GM12864 (cell line): ENCODE data around the gene KCNK3.

Source experiments
- DNase-seq: peaks from one replicate; pipeline ENCODE4 v3.0.0-alpha.2; 2011; ENCODE audit warnings: low read depth
- H3K4me3 ChIP-seq: 2 replicates; pipeline ENCODE4 v1.5.1; 2011; ENCODE audit warnings: mild to moderate bottlenecking, low read depth, low read length, control low read depth
- CTCF ChIP-seq: IDR thresholded peaks from 2 replicates; pipeline ENCODE4 v1.5.1; 2011; ENCODE audit warnings: low read depth, mild to moderate bottlenecking, moderate library complexity, low read length, control low read depth, inconsistent platforms; ENCODE audit errors: missing control alignments

The KCNK3 gene

DNA sequence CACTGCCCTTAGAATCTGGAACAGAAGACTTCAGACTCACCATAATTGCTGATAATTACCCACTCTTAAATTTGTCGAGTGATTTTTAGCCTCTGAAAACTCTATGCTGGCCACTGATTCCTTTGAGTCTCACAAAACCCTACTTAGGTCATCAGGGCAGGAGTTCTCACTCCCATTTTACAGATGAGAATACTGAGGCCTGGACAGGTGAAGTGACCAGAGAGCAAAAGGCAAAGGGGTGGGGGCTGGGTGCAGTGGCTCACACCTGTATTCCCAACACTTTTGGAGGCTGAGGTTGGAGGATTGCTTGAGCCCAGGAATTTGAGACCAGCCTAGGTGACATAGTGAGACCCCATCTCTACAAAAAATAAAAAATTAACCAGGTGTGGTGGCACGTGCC, 36.8 kb downstream of the KCNK3 start:
- no peak for DNase-seq
- no peak for TF ChIP-seq CTCF

GRCh38 chr2:26730549-26731344, 38.2 kb downstream of the KCNK3 start:
- DNase-seq: no peak
- TF ChIP-seq CTCF: no peak
- no peak overlapping the region for H3K4me3 ChIP-seq

More for the DNA sequence above, 36.8 kb downstream of the KCNK3 start:
- no peak overlapping the region for H3K4me3 ChIP-seq

DNA sequence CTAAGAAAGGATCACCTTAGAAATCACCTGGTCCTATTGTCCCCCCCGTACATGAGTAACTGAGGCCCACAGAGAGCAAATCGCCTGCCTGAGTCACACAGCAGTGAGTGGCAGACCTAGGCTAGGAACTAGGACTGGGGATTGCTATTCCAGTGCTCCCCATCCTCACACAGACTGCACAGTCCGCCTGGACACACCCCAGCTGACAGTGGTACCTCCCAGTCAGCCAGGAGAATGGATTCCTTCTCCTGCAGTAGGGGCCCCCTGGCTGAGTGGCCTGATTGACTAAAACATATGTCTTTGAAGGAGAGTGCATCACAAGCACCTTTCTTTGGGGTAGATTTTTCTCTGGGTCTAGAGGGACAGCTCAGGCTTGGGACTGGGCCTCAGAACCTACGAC, 39.2 kb downstream of the KCNK3 start:
- TF ChIP-seq CTCF: no peak
- H3K4me3 ChIP-seq: no peak overlapping the region
- DNase-seq: no peak

- TF ChIP-seq CTCF: no peak
Observed at GRCh38 chr2:26732446-26732845, 39.9 kb downstream of the KCNK3 start.

GRCh38 chr2:26733413-26733812, 40.9 kb downstream of the KCNK3 start:
- no peak overlapping the region for H3K4me3 ChIP-seq
- DNase-seq: no peak
- no peak for TF ChIP-seq CTCF

More at GRCh38 chr2:26732446-26732845, 39.9 kb downstream of the KCNK3 start:
- no peak for DNase-seq
- no peak overlapping the region for H3K4me3 ChIP-seq

DNA sequence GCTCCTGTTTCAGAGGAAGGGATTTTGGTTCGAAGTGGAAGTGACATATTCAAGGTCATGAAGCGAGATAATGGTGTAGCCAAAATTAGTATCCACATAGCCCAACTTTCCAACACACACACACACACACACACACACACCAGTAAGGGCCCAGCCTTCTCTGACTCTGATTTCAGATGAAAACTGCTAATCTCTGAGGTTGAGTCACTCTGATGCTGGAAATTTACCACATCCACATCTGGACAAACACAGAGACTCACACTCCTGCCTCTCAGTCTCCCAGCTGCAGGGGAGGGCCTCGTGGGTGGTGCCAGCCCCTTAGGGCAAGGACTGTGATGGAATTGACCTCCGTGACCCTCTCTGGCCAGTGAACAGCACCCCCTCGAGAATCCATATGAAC, 42.6 kb downstream of the KCNK3 start:
- DNase-seq: no peak
- TF ChIP-seq CTCF: no peak
- no peak overlapping the region for H3K4me3 ChIP-seq
